ENCODE data around the gene WASF2.
"Not testable (repeated sequence)": the region's sequence is repeated elsewhere in the genome, so short reads cannot be mapped to it uniquely, and the experiment has no call there.

The WASF2 gene

GRCh38 chr1:27454610-27455009 is 35.4 kb downstream of the WASF2 start:
- DNase-seq (ENCODE audit: low read depth in 2 of 2), result no peak

GRCh38 chr1:27451343-27451742 is 38.6 kb downstream of the WASF2 start:
- DNase-seq (ENCODE audit: low read depth in 2 of 2), result no peak

GRCh38 chr1:27448982-27449381 is 41.0 kb downstream of the WASF2 start:
- no peak for DNase-seq (ENCODE audit: low read depth in 2 of 2)

GRCh38 chr1:27447883-27448282 is 42.1 kb downstream of the WASF2 start:
- DNase-seq (ENCODE audit: low read depth in 2 of 2), result no peak

GRCh38 chr1:27447399-27447798 is 42.6 kb downstream of the WASF2 start:
- DNase-seq (ENCODE audit: low read depth in 2 of 2), result no peak

GRCh38 chr1:27446496-27447020 is 43.4 kb downstream of the WASF2 start:
- DNase-seq (ENCODE audit: low read depth in 2 of 2), result no peak

- DNase-seq (ENCODE audit: low read depth in 2 of 2), result no peak
Observed at GRCh38 chr1:27445177-27445936, 44.6 kb downstream of the WASF2 start.

GRCh38 chr1:27444632-27445031 is 45.3 kb downstream of the WASF2 start:
- no peak for DNase-seq (ENCODE audit: low read depth in 2 of 2)

GRCh38 chr1:27439150-27439549 is 50.8 kb downstream of the WASF2 start:
- no peak for DNase-seq (ENCODE audit: low read depth in 2 of 2)

GRCh38 chr1:27438621-27439061 is 51.3 kb downstream of the WASF2 start:
- no peak for DNase-seq (ENCODE audit: low read depth in 2 of 2)

- no peak for DNase-seq (ENCODE audit: low read depth in 2 of 2)
Observed at GRCh38 chr1:27436204-27437159, 53.5 kb downstream of the WASF2 start.

- DNase-seq (ENCODE audit: low read depth in 2 of 2), result no peak
Observed at GRCh38 chr1:27435566-27436203, 54.3 kb downstream of the WASF2 start.

GRCh38 chr1:27433706-27434105 is 56.3 kb downstream of the WASF2 start:
- DNase-seq (ENCODE audit: low read depth in 2 of 2), result no peak

GRCh38 chr1:27432725-27433124 is 57.2 kb downstream of the WASF2 start:
- not testable (repeated sequence) for DNase-seq (ENCODE audit: low read depth in 2 of 2)

GRCh38 chr1:27431601-27431940 is 58.4 kb downstream of the WASF2 start:
- DNase-seq (ENCODE audit: low read depth in 2 of 2), result no peak

- DNase-seq (ENCODE audit: low read depth in 2 of 2), result no peak
Observed at GRCh38 chr1:27430903-27431600, 58.9 kb downstream of the WASF2 start.

- no peak for DNase-seq (ENCODE audit: low read depth in 2 of 2)
Observed at GRCh38 chr1:27429029-27429425, 60.9 kb downstream of the WASF2 start.

- no peak for DNase-seq (ENCODE audit: low read depth in 2 of 2)
Observed at GRCh38 chr1:27428316-27429028, 61.5 kb downstream of the WASF2 start.

GRCh38 chr1:27427816-27428315 is 62.1 kb downstream of the WASF2 start:
- no peak for DNase-seq (ENCODE audit: low read depth in 2 of 2)

- no peak for DNase-seq (ENCODE audit: low read depth in 2 of 2)
Observed at GRCh38 chr1:27427329-27427728, 62.6 kb downstream of the WASF2 start.

GRCh38 chr1:27423709-27424108 is 66.3 kb downstream of the WASF2 start:
- DNase-seq (ENCODE audit: low read depth in 2 of 2), result no peak
